Measurements from ENCODE around the gene MROH8.

DNA sequence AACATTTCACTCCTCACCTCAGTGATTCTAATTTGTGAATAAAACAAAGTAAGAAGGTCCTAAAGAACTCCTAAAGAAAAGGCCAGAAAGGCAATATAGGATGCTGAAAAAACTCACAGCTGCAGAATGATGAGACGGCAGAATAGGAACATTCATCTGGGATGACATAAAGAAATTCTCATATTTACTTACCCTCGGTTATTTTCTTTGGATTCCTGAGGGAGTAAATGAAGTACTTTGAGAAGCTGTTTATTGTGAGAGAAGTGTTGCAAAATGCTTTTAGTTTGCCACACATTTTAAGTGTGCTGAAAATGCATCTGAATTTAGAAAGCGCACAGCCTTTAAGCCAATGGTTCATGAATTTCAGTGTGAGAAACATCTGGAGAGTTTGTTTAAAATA, 47.9 kb downstream of the MROH8 start:
- TF ChIP-seq, protein P1, sequence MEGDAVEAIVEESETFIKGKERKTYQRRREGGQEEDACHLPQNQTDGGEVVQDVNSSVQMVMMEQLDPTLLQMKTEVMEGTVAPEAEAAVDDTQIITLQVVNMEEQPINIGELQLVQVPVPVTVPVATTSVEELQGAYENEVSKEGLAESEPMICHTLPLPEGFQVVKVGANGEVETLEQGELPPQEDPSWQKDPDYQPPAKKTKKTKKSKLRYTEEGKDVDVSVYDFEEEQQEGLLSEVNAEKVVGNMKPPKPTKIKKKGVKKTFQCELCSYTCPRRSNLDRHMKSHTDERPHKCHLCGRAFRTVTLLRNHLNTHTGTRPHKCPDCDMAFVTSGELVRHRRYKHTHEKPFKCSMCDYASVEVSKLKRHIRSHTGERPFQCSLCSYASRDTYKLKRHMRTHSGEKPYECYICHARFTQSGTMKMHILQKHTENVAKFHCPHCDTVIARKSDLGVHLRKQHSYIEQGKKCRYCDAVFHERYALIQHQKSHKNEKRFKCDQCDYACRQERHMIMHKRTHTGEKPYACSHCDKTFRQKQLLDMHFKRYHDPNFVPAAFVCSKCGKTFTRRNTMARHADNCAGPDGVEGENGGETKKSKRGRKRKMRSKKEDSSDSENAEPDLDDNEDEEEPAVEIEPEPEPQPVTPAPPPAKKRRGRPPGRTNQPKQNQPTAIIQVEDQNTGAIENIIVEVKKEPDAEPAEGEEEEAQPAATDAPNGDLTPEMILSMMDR (IDR thresholded peaks at IDR 0.05), result no peak
- no peak for TF ChIP-seq POLR2A (IDR thresholded peaks at IDR 0.05)
- TF ChIP-seq POLR2AphosphoS5 (IDR thresholded peaks at IDR 0.05), result no peak
- no peak for TF ChIP-seq EP300 (IDR thresholded peaks at IDR 0.05)
